CMK (cell line): ENCODE data around the gene RASSF4.

Experiments
- DNase-seq: peaks from one replicate; pipeline ENCODE4 v3.0.0-alpha.2; 2010; ENCODE audit warnings: low read depth

RASSF4 gene

GRCh38 chr10:44947371-44948152 lies 12.0 kb upstream of the RASSF4 start:
- no peak for DNase-seq

GRCh38 chr10:44948642-44949041 lies 11.0 kb upstream of the RASSF4 start:
- no peak for DNase-seq

DNA sequence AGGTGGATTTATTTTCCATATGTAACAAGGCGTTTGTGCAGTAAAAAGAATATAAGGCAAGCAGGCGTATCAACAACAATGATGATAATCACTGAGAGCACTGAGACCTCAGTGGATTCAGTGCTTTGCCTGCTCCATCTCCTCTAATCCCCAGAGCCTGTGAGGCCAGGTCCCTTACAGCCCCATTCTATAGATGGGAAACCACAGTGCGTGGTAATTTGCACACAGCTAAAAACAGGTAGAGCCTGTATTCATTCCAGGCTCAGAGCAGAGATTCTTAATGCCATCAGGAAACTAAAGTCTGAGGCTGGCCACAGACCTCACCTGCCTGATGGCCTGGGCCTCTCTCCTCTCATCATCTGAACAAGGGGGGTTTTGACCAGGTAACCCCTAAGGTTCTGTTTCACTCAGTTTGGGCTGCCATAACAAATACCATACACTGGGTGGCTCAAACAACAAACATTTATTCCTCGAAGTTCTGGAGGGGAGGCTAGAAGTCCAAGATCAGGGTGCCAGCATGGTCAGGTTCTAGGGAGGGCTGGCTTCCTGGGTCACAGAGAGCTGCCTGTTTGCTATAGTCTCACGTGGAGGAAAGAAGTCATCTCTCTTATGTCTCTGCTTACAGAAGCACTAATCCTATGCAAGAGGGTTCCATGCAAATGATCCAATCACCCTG lies 10.3 kb upstream of the RASSF4 start:
- DNase-seq, result no peak

GRCh38 chr10:44949915-44950314 lies 9.7 kb upstream of the RASSF4 start:
- DNase-seq, result no peak

DNA sequence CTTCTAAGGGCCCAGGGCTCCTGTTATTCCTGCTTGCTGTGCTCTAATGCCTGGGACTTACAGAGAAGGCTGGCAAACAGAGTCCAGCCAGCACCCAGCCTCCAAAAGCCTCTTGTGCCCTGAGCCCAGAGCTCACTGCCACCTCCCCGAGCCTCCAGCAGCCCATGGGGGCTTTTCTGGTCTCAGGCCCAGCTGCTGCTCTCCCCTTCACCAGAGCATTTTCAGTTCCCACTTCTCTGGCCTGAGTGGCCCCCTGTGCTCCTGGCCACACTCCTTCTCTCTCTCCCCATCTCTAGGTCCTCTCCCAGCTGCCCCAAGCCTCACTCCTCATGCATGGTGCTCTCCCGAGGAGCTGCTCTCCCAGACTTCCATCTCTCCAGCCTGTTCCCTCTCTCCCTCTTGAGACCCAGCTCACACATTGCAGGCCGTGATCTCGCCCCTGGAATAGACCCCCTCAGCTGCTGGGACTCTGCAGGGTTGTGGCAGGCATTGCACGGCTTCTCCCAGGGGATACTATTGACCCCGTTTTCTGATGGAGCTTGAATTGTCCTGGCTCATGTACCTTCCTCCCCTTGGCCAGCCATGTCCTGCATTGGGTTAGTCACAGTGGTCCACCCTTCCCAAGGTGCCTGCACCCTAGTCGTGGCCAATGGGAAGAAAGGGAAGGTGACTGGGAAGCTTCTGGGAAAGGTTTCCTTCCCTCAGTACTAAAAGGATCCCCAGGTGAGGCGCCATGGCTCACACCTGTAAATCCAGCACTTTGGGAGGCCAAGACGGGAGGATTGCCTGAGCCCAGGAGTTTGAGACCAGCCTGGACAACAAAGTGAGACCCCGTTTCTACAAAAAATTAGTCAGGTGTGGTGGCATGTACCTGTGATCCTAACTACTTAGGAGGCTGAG lies 9.0 kb upstream of the RASSF4 start:
- no peak for DNase-seq

DNA sequence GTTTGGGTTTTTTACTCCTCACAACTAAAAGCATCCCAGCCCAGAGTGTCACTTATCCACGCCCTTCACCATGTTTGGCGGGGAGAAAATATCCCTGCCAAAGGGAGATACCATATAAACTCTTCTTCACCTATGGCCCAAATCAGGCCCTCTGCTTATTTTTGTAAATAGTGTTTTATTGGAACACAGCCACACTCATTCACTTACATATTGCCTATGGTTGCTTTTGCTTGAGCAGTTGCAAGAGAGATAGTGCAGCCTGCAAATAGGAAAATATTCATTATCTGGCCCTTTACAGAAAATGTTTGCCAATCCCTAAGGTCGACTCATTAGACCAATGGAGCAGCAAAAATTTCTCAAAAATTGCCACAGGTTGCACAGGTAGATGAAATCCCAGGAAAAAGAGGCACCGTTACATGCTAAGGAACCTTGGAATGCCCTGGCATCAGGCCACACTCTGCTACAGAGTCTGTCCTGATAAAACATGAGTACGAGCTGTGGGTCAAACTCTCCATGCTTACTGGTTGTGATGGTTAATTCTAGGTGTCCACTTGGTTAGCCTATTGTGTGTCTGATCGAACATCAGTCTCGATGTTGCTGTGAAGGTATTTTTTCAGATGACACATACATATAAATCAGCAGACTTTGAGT lies 7.9 kb upstream of the RASSF4 start:
- DNase-seq, result no peak

GRCh38 chr10:44952779-44953231 lies 6.8 kb upstream of the RASSF4 start:
- DNase-seq, result no peak

GRCh38 chr10:44954042-44954441 lies 5.6 kb upstream of the RASSF4 start:
- no peak for DNase-seq

DNA sequence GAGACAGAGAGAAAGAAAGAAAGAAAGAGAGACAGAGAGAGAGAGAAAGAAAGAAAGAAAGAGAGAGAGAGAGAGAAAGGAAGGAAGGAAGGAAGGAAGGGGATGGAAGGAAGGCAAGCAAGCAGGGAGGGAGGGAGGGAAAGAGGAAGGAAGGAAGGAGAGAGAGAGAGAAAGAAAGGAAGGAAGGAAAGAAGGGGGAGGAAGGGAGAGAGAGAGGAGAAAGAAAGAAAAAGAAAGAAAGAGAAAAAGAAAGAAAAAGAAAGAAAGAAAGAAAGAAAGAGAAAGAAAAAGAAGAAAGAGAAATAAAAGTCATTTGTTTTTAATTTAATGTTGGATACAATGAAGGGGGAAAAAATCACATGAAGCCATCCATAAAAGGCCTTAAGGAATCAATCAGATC lies 4.6 kb upstream of the RASSF4 start:
- no peak for DNase-seq

- DNase-seq, result no peak
These were observed 4.1 kb upstream of the RASSF4 start for GRCh38 chr10:44955413-44956070.

DNA sequence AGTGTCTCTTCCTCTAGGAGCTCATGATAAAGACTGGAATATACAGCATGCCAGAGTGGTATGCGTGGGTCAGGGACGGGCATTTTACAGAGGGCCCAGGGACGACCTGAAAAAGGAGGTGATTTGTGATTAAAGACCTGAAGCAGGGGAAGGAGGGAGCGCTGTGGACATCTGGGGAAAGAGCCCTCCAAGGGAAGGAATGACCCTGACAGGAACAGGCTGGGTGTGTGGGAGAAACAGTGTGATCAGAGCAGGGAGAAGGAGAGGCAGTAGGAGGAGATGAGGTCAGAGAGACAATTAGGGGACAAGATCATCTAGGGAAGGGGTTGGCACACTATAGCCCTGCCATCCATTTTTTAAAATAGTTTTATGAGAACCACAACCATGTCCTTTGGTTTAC lies 3.4 kb upstream of the RASSF4 start:
- no peak for DNase-seq

DNA sequence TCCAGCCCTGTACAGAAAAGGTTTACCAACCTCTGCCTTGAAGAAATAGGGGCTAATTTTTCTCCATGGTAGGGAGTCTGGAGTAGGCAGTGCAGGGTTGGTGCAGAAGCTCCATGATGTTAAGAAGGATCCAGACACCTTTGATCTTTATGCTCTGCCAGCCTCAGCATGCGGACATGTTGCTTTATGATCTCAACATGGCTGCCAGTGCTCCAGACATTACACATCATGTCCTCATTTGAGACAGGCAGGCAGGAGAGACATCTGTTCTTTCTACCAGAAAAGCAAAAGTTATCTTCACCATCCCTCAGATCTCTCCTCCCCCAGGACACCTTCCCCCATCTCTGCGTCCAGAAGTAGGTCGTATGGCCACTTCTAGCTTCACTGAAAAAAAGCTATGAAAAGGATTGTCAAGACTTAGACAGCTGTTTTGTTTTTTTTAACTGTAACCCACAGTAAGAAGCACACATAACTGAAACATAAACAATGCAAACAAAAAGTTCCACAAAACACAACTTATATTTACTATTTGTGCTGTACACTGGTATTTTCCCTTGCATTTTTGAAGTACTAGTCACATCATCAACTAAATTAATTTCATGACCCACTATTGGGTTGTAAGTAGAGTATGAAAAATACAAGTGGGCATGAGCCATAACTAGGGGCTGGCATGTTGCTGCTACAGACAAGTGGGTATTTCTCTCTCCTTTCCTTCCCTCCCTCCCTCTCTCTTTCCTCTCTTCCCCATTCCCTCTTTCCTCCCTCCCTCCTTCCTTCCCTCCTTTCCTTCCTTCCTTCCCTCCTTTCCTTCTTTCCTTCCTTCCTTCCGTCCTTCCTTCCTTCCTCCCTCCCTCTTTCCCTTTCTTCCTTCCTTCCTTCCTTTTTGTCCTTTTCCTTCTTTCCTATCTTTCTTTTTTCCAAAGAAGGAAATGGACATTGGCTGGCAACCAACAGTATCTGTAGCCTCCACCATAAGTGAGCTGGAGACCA lies 2.6 kb upstream of the RASSF4 start:
- no peak for DNase-seq

GRCh38 chr10:44958196-44958897 lies 1.3 kb upstream of the RASSF4 start:
- DNase-seq, result no peak

DNA sequence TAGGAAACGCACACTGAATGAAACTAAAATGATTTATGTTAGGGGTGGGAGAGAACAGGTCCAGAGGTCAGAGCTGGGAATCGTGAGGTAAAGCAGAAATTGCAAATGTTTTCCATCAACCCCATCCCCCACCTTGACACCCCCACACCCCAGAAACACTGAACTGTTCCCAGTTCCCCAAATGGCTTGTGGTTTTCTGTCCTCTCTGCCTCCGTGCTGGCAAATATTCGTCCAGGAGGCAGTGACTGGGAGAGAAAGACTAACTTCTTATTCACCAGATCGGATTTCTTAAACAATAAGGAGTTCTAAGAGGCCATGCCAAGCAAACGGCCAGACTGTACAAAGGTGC lies 730 bp upstream of the RASSF4 start:
- no peak for DNase-seq

- DNase-seq, result no peak
These were observed 472 bp downstream of the RASSF4 start for GRCh38 chr10:44960088-44960460.

- DNase-seq, result no peak
These were observed 1.1 kb downstream of the RASSF4 start for GRCh38 chr10:44960482-44961229.

- DNase-seq, result no peak
These were observed 1.6 kb downstream of the RASSF4 start for GRCh38 chr10:44961230-44961571.

- no peak for DNase-seq
These were observed 2.5 kb downstream of the RASSF4 start for GRCh38 chr10:44961931-44962750.
